Caco-2 (cell line): ENCODE measurements around the gene GNGT2. TPM values are rescaled to one million over a fixed set of nuclear protein-coding genes. Genes with fewer than 3 reads are reported as not detected.
A peak's percentile ranks its signal among the peaks of the same experiment; 100 is the strongest.

Source experiments
- BruUV-seq: library from RNA; stranded (reverse); fragments of 400-500 nt; replicated peaks from 2 replicates; lab custom pipeline; 2021; lab: Mats Ljungman, UMichigan
- CTCF ChIA-PET: fragments of 300-600 bp; sonication (Branson Sonifier 250); formaldehyde crosslinking; loops from one replicate; lab custom pipeline; 2022; ENCODE audit warnings: antibody characterized with exemption; lab: Charles Lee
- POLR2A ChIA-PET: fragments of 300-600 bp; sonication (Branson Sonifier 250); formaldehyde crosslinking; loops from one replicate; lab custom pipeline; 2022; ENCODE audit warnings: antibody characterized with exemption; lab: Charles Lee
- DNase-seq, 2 experiments: peaks; one replicate each; pipeline versions ENCODE4 v3.0.0 to v3.0.0-alpha.2; 2020 to 2022
- H3K27me3 ChIP-seq: replicated peaks from 2 replicates; pipeline ENCODE4 v1.6.0; 2011; ENCODE audit warnings: low read length; ENCODE audit not compliant: control insufficient read depth, insufficient read depth
- H3K36me3 ChIP-seq: 2 replicates; pipeline ENCODE4 v1.5.1; 2011; ENCODE audit warnings: low read length; ENCODE audit not compliant: control insufficient read depth, insufficient read depth
- H3K4me1 ChIP-seq: fragments of 250-450 bp; sonication (Bioruptor Pico); 2 replicates; pipeline ENCODE4 v1.5.1; 2020; ENCODE audit warnings: mild to moderate bottlenecking
- H3K4me3 ChIP-seq: 2 replicates; pipeline ENCODE4 v1.5.1; 2011; ENCODE audit warnings: low read depth, mild to moderate bottlenecking, control low read depth, low read length
- H3K9me3 ChIP-seq: fragments of 250-450 bp; sonication (Bioruptor Pico); 2 replicates; pipeline ENCODE4 v1.5.1; 2020; ENCODE audit warnings: mild to moderate bottlenecking, moderate library complexity
- H3K27ac Mint-ChIP-seq: one replicate; pipeline ENCODE4 v1.8.0; 2022; ENCODE audit warnings: mixed read lengths; ENCODE audit not compliant: unreplicated experiment
- H3K27me3 Mint-ChIP-seq: one replicate; pipeline ENCODE4 v1.8.0; 2022; ENCODE audit warnings: mixed read lengths; ENCODE audit not compliant: insufficient read depth, unreplicated experiment
- H3K36me3 Mint-ChIP-seq: one replicate; pipeline ENCODE4 v1.8.0; 2022; ENCODE audit warnings: mild to moderate bottlenecking, mixed read lengths; ENCODE audit not compliant: insufficient read depth, unreplicated experiment
- H3K4me1 Mint-ChIP-seq: one replicate; pipeline ENCODE4 v1.8.0; 2022; ENCODE audit warnings: low read depth, mixed read lengths; ENCODE audit not compliant: unreplicated experiment
- H3K4me3 Mint-ChIP-seq: one replicate; pipeline ENCODE4 v1.8.0; 2022; ENCODE audit warnings: mild to moderate bottlenecking, moderate library complexity, mixed read lengths; ENCODE audit not compliant: unreplicated experiment
- H3K9me3 Mint-ChIP-seq: one replicate; pipeline ENCODE4 v1.8.0; 2022; ENCODE audit warnings: mixed read lengths; ENCODE audit not compliant: unreplicated experiment
- CTCF ChIP-seq, 2 experiments: fragments of 200-600 bp in 1 of 2; IDR thresholded peaks; 1 replicate in 1 of 2; 2 replicates in 1 of 2; pipeline versions ENCODE4 v1.5.1 to v1.8.0; 2011 to 2022; ENCODE audit warnings: antibody characterized with exemption in 1 of 2, control low read depth in 1 of 2, inconsistent platforms in 1 of 2, low read depth in 1 of 2, low read length in 1 of 2, mild to moderate bottlenecking in 1 of 2, moderate library complexity in 1 of 2; ENCODE audit not compliant: insufficient read depth in 1 of 2, severe bottlenecking in 1 of 2, unreplicated experiment in 1 of 2
- intact Hi-C: fragments of 100-400 bp; cut with micrococcal nuclease; formaldehyde crosslinking; loops from one replicate; pipeline ENCODE4 v1.10.0; 2022; ENCODE audit not compliant: unreplicated experiment
- total RNA-seq: library from RNA; stranded (reverse); gene quantifications from 2 replicates; pipeline ENCODE4 v1.2.3, GENCODE V29; 2022

Gene GNGT2
- total RNA-seq, 1 experiment from 2014 or later = not detected

GRCh38 chr17:49191917-49192741 is 18.2 kb downstream of the GNGT2 start:
- TSS peak; percentile 85 for BruUV-seq
- intact Hi-C loops = loop anchor here (1.0 to 10.0 kb wide), 7 partner anchors 31 to 300 kb away; partner anchors contain the start of genes ATP5MC1, B4GALNT2 and IGF2BP1
- POLR2A ChIA-PET = interaction anchor here (0.7 to 1.4 kb wide), 4 partner anchors 14 to 300 kb away, joined by 3 to 9 read pairs (median 6); partner anchors contain the start of genes ATP5MC1 and IGF2BP1

GRCh38 chr17:49191409-49191916 is 18.9 kb downstream of the GNGT2 start:
- no peaks in the 10 kb centered on the region for H3K27me3 Mint-ChIP-seq

More at GRCh38 chr17:49191917-49192741, 18.2 kb downstream of the GNGT2 start:
- H3K9me3 ChIP-seq = 0 out of 2 replicates have a peak, but pooled peaks cover 2% of the 10 kb centered on the region
- CTCF ChIA-PET = interaction anchor here (0.6 to 2.4 kb wide), 21 partner anchors 9 to 1122 kb away, joined by 3 to 16 read pairs (median 4); partner anchors contain the start of genes ATP5MC1 and SNF8
- no peaks in the 10 kb centered on the region for H3K27me3 ChIP-seq
- H3K4me3 Mint-ChIP-seq = peak overlapping the region; percentile 73
- H3K9me3 Mint-ChIP-seq = no peaks in the 10 kb centered on the region
- no peaks in the 10 kb centered on the region for H3K27me3 Mint-ChIP-seq
- H3K4me3 ChIP-seq = peak overlapping the region; percentile 72
- peak overlapping the region; percentile 95 for H3K27ac Mint-ChIP-seq
- no peaks in the 10 kb centered on the region; the same call in 1 of the 2 replicates for H3K4me1 ChIP-seq
- peaks cover 14% of the 10 kb centered on the region for H3K4me1 Mint-ChIP-seq
- no peaks in the 10 kb centered on the region for H3K36me3 ChIP-seq
- H3K36me3 Mint-ChIP-seq = peaks cover 18% of the 10 kb centered on the region
- peak; percentile 44 to 69 for TF ChIP-seq CTCF (IDR thresholded peaks at IDR 0.05; ENCODE audit: insufficient read depth in 1 of 2, low read depth in 1 of 2, low read length in 1 of 2, severe bottlenecking in 1 of 2, unreplicated experiment in 1 of 2)
- peak; percentile 92 to 99 for DNase-seq

More at GRCh38 chr17:49191409-49191916, 18.9 kb downstream of the GNGT2 start:
- peak overlapping the region; percentile 73 for H3K4me3 Mint-ChIP-seq
- Histone ChIP-seq H3K4me1 (no peaks in the 10 kb centered on the region), H3K36me3 (no peaks in the 10 kb centered on the region), H3K4me3 (peak overlapping the region; percentile 72), H3K27me3 (no peaks in the 10 kb centered on the region), H3K9me3 (peaks cover 5% of the 10 kb centered on the region; the same call in 1 of the 2 replicates)
- peaks cover 18% of the 10 kb centered on the region for H3K36me3 Mint-ChIP-seq
- TSS peak; percentile 82 for BruUV-seq
- intact Hi-C loops = loop anchor here (5.0 to 10.0 kb wide), 4 partner anchors 59 to 299 kb away; partner anchors contain the start of genes ATP5MC1 and B4GALNT2
- ChIA-PET CTCF (interaction anchor here (0.6 to 2.4 kb wide), 14 partner anchors 11 to 400 kb away, joined by 3 to 16 read pairs (median 4); partner anchors contain the start of genes ATP5MC1 and SNF8), POLR2A (interaction anchor here (1.0 to 1.4 kb wide), 2 partner anchors 13 to 195 kb away, joined by 3 to 4 read pairs; partner anchors contain the start of gene IGF2BP1)
- peaks cover 9% of the 10 kb centered on the region for H3K4me1 Mint-ChIP-seq
- no peak for DNase-seq
- TF ChIP-seq CTCF (IDR thresholded peaks at IDR 0.05; ENCODE audit: insufficient read depth in 1 of 2, low read depth in 1 of 2, low read length in 1 of 2, severe bottlenecking in 1 of 2, unreplicated experiment in 1 of 2) = no peak
- peaks cover 2% of the 10 kb centered on the region for H3K9me3 Mint-ChIP-seq
- H3K27ac Mint-ChIP-seq = peak overlapping the region; percentile 95
